Subcutaneous adipose tissue (tissue), 4 donors: Measurements from ENCODE around the gene CFAP92. TPM values are rescaled to one million over a fixed set of nuclear protein-coding genes. Genes with fewer than 3 reads are reported as not detected.

Experiments
- total RNA-seq, 4 donors: library from RNA; depleted of rRNA; stranded (reverse); fragments of >200 nt; gene quantifications; one replicate each; pipeline ENCODE4 v1.1.0, GENCODE V29; 2016
- TF ChIP-seq, protein P1 (sequence below): fragments of 450-650 bp; IDR thresholded peaks from one replicate; pipeline ENCODE4 v1.5.1; 2016; ENCODE audit warnings: low read depth, mild to moderate bottlenecking, control low read depth, antibody characterized with exemption, moderate library complexity

Gene CFAP92
- total RNA-seq, 4 donors from 2014 or later: 0.22 to 1.5 (median 0.90) TPM

GRCh38 chr3:128872744-128873143, 121.1 kb downstream of the CFAP92 start:
- TF ChIP-seq, protein P1, sequence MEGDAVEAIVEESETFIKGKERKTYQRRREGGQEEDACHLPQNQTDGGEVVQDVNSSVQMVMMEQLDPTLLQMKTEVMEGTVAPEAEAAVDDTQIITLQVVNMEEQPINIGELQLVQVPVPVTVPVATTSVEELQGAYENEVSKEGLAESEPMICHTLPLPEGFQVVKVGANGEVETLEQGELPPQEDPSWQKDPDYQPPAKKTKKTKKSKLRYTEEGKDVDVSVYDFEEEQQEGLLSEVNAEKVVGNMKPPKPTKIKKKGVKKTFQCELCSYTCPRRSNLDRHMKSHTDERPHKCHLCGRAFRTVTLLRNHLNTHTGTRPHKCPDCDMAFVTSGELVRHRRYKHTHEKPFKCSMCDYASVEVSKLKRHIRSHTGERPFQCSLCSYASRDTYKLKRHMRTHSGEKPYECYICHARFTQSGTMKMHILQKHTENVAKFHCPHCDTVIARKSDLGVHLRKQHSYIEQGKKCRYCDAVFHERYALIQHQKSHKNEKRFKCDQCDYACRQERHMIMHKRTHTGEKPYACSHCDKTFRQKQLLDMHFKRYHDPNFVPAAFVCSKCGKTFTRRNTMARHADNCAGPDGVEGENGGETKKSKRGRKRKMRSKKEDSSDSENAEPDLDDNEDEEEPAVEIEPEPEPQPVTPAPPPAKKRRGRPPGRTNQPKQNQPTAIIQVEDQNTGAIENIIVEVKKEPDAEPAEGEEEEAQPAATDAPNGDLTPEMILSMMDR: no peak

DNA sequence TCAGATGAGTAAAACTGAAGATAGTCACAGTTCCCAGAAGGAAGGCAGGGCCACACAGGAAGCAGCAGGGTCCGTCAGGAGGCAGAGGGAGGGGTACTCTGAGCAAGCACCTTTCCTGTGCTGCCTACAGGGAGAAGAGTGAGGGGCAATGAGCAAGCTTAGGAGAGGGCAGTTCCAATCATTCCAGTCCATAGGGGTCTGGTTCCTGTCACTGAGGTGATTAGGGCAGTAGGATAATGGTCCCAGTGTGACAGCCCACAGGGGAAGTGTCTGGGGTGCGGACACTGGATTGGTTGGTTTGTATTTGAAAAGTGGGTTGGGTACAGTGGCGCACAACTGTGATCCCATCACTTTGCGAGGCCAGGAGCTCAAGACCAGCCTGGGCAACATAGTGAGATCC, 121.6 kb downstream of the CFAP92 start:
- TF ChIP-seq, protein P1: no peak

DNA sequence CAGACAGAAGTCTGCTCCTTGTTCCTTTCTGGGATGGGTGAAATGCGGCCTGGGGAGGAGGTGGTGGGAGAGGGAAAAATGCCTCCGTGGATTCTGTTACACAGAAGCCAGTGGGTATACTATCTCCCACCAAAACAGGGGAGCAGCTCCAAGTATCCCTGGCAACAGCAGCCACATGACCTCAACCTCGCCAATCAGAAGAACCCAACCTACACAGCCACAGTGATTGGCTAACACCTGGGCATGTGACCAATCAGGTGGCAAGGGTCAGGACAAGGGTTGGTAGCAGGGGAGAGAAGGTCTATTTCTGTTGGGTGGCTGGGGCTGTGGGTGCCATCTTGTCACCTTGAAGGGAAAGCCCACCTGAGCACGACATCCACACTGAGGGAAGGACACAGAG, 123.5 kb downstream of the CFAP92 start:
- TF ChIP-seq, protein P1: no peak

DNA sequence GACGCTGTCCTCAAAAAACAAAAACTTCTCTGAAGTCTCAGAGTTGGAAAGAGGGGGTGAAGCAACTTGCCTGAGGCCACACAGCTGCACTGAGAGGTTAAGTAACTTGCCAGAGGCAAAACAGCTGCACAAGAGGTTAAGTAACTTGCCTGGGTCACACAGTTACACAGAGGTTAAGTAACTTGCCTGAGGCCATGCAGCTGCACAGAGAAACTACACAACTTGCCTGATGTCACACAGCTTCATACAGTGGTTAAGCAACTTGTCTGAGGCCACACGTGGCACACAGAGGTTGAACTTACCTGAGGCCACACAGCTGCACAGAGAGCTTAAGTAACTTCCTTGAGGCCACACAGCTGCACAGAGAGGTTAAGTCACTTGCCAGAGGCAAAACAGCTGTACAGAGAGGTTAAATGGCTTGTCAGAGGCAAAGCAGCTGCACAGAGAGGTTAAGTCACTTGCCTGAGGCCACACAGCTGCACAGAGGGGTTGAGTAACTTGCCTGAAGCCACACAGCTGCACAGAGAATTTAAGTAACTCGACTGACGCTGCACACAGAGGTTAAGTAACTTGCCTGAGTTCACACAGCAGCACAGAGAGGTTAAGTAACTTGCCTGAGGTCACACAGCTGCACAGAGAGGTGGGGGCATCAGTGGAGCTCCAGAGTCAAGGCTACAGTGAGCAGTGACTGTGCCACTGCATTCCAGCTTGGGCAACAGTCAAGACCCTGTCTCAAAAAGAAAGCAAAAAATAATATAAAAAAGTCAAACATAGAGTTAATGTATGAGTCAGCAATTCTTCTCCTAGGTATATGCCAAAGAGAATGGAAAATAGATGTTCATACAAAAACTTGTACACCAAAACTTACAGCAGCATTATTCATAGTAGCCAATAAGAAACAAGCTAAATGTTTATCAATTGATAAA, 126.4 kb downstream of the CFAP92 start:
- TF ChIP-seq, protein P1: no peak

- TF ChIP-seq, protein P1: no peak
Observed at GRCh38 chr3:128864351-128864811, 129.5 kb downstream of the CFAP92 start.

DNA sequence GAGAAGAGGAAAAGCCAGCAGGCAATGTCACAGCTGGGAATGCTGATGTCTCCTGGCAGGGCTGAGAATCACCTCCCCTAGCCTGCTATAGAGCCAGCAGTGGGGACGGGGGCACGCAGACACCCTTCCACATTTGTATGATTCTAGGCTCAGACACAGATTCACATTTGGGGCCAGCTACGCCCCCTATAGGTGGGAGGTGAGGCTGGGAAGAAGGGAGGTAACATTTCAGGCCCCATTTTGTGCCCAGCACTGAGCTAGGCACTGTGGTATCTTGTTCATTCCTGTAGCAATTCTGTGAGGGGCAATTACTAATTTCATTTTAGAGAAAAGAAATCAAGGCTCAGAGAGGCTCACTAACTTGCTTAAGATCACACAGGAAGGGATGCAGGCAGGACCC, 130.3 kb downstream of the CFAP92 start:
- TF ChIP-seq, protein P1: no peak

- TF ChIP-seq, protein P1: no peak
Observed at GRCh38 chr3:128861491-128861890, 132.4 kb downstream of the CFAP92 start.
